ENCODE measurements around the gene SPR.

Gene SPR

GRCh38 chr2:72935611-72935957 lies 48.4 kb downstream of the SPR start:
- no peak for DNase-seq
- peaks cover 0 to 3% of the 10 kb centered on the region in 2 experiments for H3K36me3 ChIP-seq (ENCODE audit: control insufficient read depth in 1 of 2, insufficient read depth in 2 of 2, low read depth in 1 of 2, low read length in 2 of 2)
- H2AK5ac ChIP-seq (ENCODE audit: low read length, severe bottlenecking), result no peak overlapping the region
- peaks cover 6 to 53% of the 10 kb centered on the region in 2 experiments for H3K27me3 ChIP-seq (ENCODE audit: control insufficient read depth in 1 of 2, insufficient read depth in 1 of 2, low read length in 2 of 2)
- H3K14ac ChIP-seq (ENCODE audit: low read length in 2 of 2), result no peak overlapping the region
- H3K4me3 ChIP-seq (ENCODE audit: insufficient read depth in 1 of 2, low read depth in 1 of 2, low read length in 2 of 2), result no peak overlapping the region
- no peak overlapping the region for H3K18ac ChIP-seq (ENCODE audit: low read depth in 1 of 2, low read length in 2 of 2)
- H3K9me3 ChIP-seq (ENCODE audit: control insufficient read depth, low read length), result no peaks in the 10 kb centered on the region
- peaks cover 31% of the 10 kb centered on the region for H3K4me1 ChIP-seq (ENCODE audit: control insufficient read depth, insufficient read depth, low read depth, low read length)
- H2AFZ ChIP-seq (ENCODE audit: low read depth, low read length), result no peak overlapping the region
- no peak overlapping the region for H2BK12ac ChIP-seq (ENCODE audit: low read length in 2 of 2)
- no peak overlapping the region for H3K4ac ChIP-seq (ENCODE audit: low read depth in 1 of 2, low read length in 2 of 2)
- H3K9ac ChIP-seq (ENCODE audit: low read length), result no peak overlapping the region
- no peak overlapping the region for H3K23ac ChIP-seq (ENCODE audit: low read length in 2 of 2)
- 91% methylated on average over 2 of the region's 2 CpGs for WGBS
- H2BK120ac ChIP-seq (ENCODE audit: low read depth, low read length), result no peak overlapping the region
- H3K27ac ChIP-seq (ENCODE audit: low read length, poor library complexity, severe bottlenecking), result no peak overlapping the region
- H3K4me2 ChIP-seq (ENCODE audit: low read length, poor library complexity, severe bottlenecking), result no peak overlapping the region
- no peak overlapping the region for H4K91ac ChIP-seq (ENCODE audit: low read length)
- H3K79me1 ChIP-seq (replicated peaks; ENCODE audit: low read length, poor library complexity, severe bottlenecking), result no peaks in the 10 kb centered on the region
- H2BK15ac ChIP-seq (ENCODE audit: low read depth, poor library complexity, severe bottlenecking), result no peak overlapping the region
- H4K8ac ChIP-seq (ENCODE audit: low read length), result no peak overlapping the region
- H2BK5ac ChIP-seq (ENCODE audit: low read depth, low read length, poor library complexity, severe bottlenecking), result no peak overlapping the region

- Histone ChIP-seq H3K4ac (ENCODE audit: low read depth in 1 of 2, low read length in 2 of 2) (no peak overlapping the region), H2BK15ac (ENCODE audit: low read depth, poor library complexity, severe bottlenecking) (no peak overlapping the region), H2AK5ac (ENCODE audit: low read length, severe bottlenecking) (no peak overlapping the region), H4K91ac (ENCODE audit: low read length) (no peak overlapping the region), H3K23ac (ENCODE audit: low read length in 2 of 2) (no peak overlapping the region), H3K27ac (ENCODE audit: low read length, poor library complexity, severe bottlenecking) (no peak overlapping the region), H3K4me1 (ENCODE audit: control insufficient read depth, insufficient read depth, low read depth, low read length) (peaks cover 34% of the 10 kb centered on the region), H2BK12ac (ENCODE audit: low read length in 2 of 2) (no peak overlapping the region), H3K36me3 (ENCODE audit: control insufficient read depth in 1 of 2, insufficient read depth in 2 of 2, low read depth in 1 of 2, low read length in 2 of 2) (peaks cover 0 to 3% of the 10 kb centered on the region in 2 experiments), H3K27me3 (ENCODE audit: control insufficient read depth in 1 of 2, insufficient read depth in 1 of 2, low read length in 2 of 2) (peaks cover 6 to 53% of the 10 kb centered on the region in 2 experiments), H4K8ac (ENCODE audit: low read length) (no peak overlapping the region), H2AFZ (ENCODE audit: low read depth, low read length) (no peak overlapping the region), H3K79me1 (replicated peaks; ENCODE audit: low read length, poor library complexity, severe bottlenecking) (no peaks in the 10 kb centered on the region), H2BK120ac (ENCODE audit: low read depth, low read length) (no peak overlapping the region), H3K18ac (ENCODE audit: low read depth in 1 of 2, low read length in 2 of 2) (no peak overlapping the region), H3K9ac (ENCODE audit: low read length) (no peak overlapping the region), H2BK5ac (ENCODE audit: low read depth, low read length, poor library complexity, severe bottlenecking) (no peak overlapping the region), H3K4me2 (ENCODE audit: low read length, poor library complexity, severe bottlenecking) (no peak overlapping the region), H3K4me3 (ENCODE audit: insufficient read depth in 1 of 2, low read depth in 1 of 2, low read length in 2 of 2) (no peak overlapping the region), H3K9me3 (ENCODE audit: control insufficient read depth, low read length) (no peaks in the 10 kb centered on the region), H3K14ac (ENCODE audit: low read length in 2 of 2) (no peak overlapping the region)
- WGBS, result 85% methylated on average over 19 of the region's 19 CpGs
- DNase-seq, result no peak
These were observed 49.6 kb downstream of the SPR start for GRCh38 chr2:72936660-72937355.

- Histone ChIP-seq H3K9me3 (ENCODE audit: control insufficient read depth, low read length) (no peaks in the 10 kb centered on the region), H3K4me2 (ENCODE audit: low read length, poor library complexity, severe bottlenecking) (no peak overlapping the region), H4K8ac (ENCODE audit: low read length) (no peak overlapping the region), H3K27ac (ENCODE audit: low read length, poor library complexity, severe bottlenecking) (no peak overlapping the region), H4K91ac (ENCODE audit: low read length) (no peak overlapping the region), H3K4ac (ENCODE audit: low read depth in 1 of 2, low read length in 2 of 2) (no peak overlapping the region), H3K9ac (ENCODE audit: low read length) (no peak overlapping the region), H2BK12ac (ENCODE audit: low read length in 2 of 2) (no peak overlapping the region), H3K14ac (ENCODE audit: low read length in 2 of 2) (no peak overlapping the region), H2AK5ac (ENCODE audit: low read length, severe bottlenecking) (no peak overlapping the region), H3K79me1 (replicated peaks; ENCODE audit: low read length, poor library complexity, severe bottlenecking) (no peaks in the 10 kb centered on the region), H3K23ac (ENCODE audit: low read length in 2 of 2) (no peak overlapping the region), H2BK5ac (ENCODE audit: low read depth, low read length, poor library complexity, severe bottlenecking) (no peak overlapping the region), H3K36me3 (ENCODE audit: control insufficient read depth in 1 of 2, insufficient read depth in 2 of 2, low read depth in 1 of 2, low read length in 2 of 2) (peaks cover 0 to 5% of the 10 kb centered on the region in 2 experiments), H2BK15ac (ENCODE audit: low read depth, poor library complexity, severe bottlenecking) (no peak overlapping the region), H3K27me3 (ENCODE audit: control insufficient read depth in 1 of 2, insufficient read depth in 1 of 2, low read length in 2 of 2) (peaks cover 6 to 53% of the 10 kb centered on the region in 2 experiments), H3K4me1 (ENCODE audit: control insufficient read depth, insufficient read depth, low read depth, low read length) (peaks cover 32% of the 10 kb centered on the region), H3K18ac (ENCODE audit: low read depth in 1 of 2, low read length in 2 of 2) (no peak overlapping the region), H3K4me3 (ENCODE audit: insufficient read depth in 1 of 2, low read depth in 1 of 2, low read length in 2 of 2) (no peak overlapping the region), H2AFZ (ENCODE audit: low read depth, low read length) (no peak overlapping the region), H2BK120ac (ENCODE audit: low read depth, low read length) (no peak overlapping the region)
- no peak for DNase-seq
- 93% methylated on average over 15 of the region's 15 CpGs for WGBS
These were observed 50.1 kb downstream of the SPR start for GRCh38 chr2:72937356-72937669.

- Histone ChIP-seq H4K91ac (ENCODE audit: low read length) (no peak overlapping the region), H2BK15ac (ENCODE audit: low read depth, poor library complexity, severe bottlenecking) (no peak overlapping the region), H3K18ac (ENCODE audit: low read depth in 1 of 2, low read length in 2 of 2) (no peak overlapping the region), H2AK5ac (ENCODE audit: low read length, severe bottlenecking) (no peak overlapping the region), H3K23ac (ENCODE audit: low read length in 2 of 2) (no peak overlapping the region), H3K4ac (ENCODE audit: low read depth in 1 of 2, low read length in 2 of 2) (no peak overlapping the region), H3K4me1 (ENCODE audit: control insufficient read depth, insufficient read depth, low read depth, low read length) (peaks cover 27% of the 10 kb centered on the region), H4K8ac (ENCODE audit: low read length) (no peak overlapping the region), H2AFZ (ENCODE audit: low read depth, low read length) (no peak overlapping the region), H2BK120ac (ENCODE audit: low read depth, low read length) (no peak overlapping the region), H3K9ac (ENCODE audit: low read length) (no peak overlapping the region), H3K36me3 (ENCODE audit: control insufficient read depth in 1 of 2, insufficient read depth in 2 of 2, low read depth in 1 of 2, low read length in 2 of 2) (peaks cover 0 to 13% of the 10 kb centered on the region in 2 experiments), H3K79me1 (replicated peaks; ENCODE audit: low read length, poor library complexity, severe bottlenecking) (no peaks in the 10 kb centered on the region), H3K4me3 (ENCODE audit: insufficient read depth in 1 of 2, low read depth in 1 of 2, low read length in 2 of 2) (no peak overlapping the region), H2BK12ac (ENCODE audit: low read length in 2 of 2) (no peak overlapping the region), H3K14ac (ENCODE audit: low read length in 2 of 2) (no peak overlapping the region), H3K27me3 (ENCODE audit: control insufficient read depth in 1 of 2, insufficient read depth in 1 of 2, low read length in 2 of 2) (peaks cover 6 to 42% of the 10 kb centered on the region in 2 experiments), H3K4me2 (ENCODE audit: low read length, poor library complexity, severe bottlenecking) (no peak overlapping the region), H2BK5ac (ENCODE audit: low read depth, low read length, poor library complexity, severe bottlenecking) (no peak overlapping the region), H3K9me3 (ENCODE audit: control insufficient read depth, low read length) (no peaks in the 10 kb centered on the region), H3K27ac (ENCODE audit: low read length, poor library complexity, severe bottlenecking) (no peak overlapping the region)
- DNase-seq, result no peak
- 93% methylated on average over 4 of the region's 5 CpGs for WGBS
These were observed 51.2 kb downstream of the SPR start for GRCh38 chr2:72938455-72938854.
